GM03348 (cell line): ENCODE data around the gene LAMB1.
"Not testable (repeated sequence)": the region's sequence is repeated elsewhere in the genome, so short reads cannot be mapped to it uniquely, and the experiment has no call there.

ENCODE experiments used
- DNase-seq: peaks from one replicate; pipeline ENCODE4 v3.0.0; 2012; ENCODE audit warnings: low spot score

The LAMB1 gene

DNA sequence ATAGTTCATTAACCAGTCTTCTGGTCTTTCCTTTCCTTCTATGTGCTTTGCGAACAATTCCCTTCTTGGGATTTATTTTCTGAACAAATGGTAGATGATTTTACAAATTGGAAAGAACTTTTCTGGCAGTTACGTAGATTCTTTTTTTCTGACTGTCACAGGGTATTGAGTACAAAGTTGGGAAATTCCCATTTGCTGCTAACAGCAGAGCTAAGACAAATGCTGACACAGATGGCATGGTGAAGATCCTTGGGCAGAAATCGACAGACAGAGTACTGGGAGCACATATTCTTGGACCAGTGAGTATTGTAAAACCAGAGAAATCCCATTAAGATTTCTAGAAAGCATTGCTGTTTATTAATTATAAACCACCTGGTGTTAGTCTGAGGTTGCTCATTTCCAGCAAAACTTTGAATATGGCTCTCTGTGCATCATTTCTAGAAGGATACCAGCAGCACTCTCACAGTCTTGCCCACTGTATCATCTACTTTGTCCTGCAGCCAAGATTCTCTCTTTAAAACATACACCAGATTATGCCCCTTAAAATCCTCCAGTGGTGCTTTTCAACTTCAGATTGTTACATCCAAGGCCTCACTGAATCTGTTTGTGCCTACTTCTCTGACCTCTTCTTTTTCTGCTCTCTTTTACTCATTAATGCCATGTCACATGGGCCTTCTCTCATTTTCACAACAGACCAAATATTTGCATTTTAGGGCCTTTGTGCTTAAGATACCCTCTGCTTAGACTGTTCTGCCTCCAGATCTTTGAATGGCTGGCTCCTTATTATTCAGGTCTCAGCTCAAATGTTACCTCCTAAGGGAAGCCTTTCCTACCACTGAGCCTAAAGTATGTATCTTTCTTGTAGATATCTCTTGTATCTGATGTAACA, 85.0 kb downstream of the LAMB1 start:
- no peak for DNase-seq

DNA sequence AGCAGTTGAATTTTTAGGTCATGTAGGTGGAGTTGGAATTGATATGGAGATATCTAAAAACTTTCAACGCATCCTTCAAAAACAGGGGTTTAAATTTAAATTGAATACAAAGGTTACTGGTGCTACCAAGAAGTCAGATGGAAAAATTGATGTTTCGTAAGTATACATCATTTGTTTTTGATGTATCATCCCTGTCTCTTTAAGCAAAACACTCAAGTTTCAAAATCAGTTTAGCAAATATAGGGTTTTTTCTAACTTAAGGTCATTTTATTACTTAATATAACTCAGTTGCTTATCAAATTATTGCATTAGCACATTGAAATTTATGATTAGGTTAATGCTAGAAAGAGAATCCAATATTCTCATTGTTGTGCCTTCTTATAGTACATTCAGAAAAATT, 87.4 kb downstream of the LAMB1 start:
- no peak for DNase-seq

- DNase-seq, result no peak
These were observed 88.1 kb downstream of the LAMB1 start for GRCh38 chr7:107914831-107915230.

DNA sequence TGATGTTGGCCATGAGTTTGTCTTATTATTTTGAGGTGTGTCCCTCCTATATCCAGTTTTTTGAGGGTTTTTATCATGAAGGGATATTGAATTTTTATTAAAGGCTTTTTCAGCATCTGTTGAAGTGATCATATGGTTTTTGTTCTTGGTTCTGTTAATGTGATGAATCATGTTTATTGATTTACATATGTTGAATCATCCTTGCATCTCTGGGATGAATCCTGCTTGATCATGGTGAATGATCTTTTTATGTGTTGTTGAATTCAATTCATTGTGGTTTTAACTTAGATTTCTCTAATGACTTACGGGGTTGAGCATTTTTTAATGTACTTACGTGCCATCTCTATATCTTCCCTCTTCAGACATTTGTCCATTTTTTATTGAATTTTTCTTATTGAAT, 89.1 kb downstream of the LAMB1 start:
- DNase-seq, result no peak

DNA sequence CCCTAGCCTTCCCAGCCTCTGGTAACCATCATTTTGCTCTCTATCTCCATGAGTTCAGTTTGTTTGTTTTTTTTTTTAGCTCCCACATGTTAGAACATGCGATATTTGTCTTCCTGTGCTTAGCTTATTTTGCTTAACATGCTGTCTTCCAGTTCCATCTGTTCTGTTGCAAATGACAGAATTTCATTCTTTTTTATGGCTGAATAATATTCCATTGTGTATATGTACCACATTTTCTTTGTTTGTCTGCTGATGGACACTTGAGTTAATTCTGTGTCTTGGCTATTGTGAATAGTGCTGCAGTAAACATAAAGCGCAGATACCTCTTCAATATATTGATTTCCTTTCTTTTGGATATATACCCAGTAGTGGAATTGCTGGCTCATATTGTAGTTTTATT, 91.0 kb downstream of the LAMB1 start:
- DNase-seq, result no peak

GRCh38 chr7:107909445-107909844, 93.5 kb downstream of the LAMB1 start:
- DNase-seq, result no peak

DNA sequence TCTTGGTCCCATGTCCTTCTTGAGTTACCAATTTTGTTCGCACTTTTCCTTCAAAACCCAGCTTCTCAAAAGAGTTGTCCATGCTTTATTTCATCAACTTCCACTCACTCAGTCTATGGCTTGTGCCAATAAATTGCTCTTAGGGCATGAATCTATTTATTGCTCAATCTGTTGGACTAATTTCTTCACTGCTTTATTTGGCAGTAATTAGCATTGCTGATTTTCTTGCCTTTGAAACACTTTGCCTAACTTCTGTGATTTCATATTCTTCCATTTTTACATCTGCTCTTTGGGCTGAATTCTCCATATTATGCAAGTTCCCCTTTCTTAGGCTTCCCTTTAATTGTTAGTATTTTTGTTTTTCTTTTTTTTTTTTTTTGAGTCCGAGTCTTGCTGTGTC, 95.2 kb downstream of the LAMB1 start:
- DNase-seq, result peak; percentile 7

GRCh38 chr7:107902381-107902780, 100.6 kb downstream of the LAMB1 start:
- peak; percentile 42 for DNase-seq

GRCh38 chr7:107900496-107901015, 102.4 kb downstream of the LAMB1 start:
- no peak for DNase-seq

GRCh38 chr7:107898997-107899594, 103.9 kb downstream of the LAMB1 start:
- DNase-seq, result no peak

DNA sequence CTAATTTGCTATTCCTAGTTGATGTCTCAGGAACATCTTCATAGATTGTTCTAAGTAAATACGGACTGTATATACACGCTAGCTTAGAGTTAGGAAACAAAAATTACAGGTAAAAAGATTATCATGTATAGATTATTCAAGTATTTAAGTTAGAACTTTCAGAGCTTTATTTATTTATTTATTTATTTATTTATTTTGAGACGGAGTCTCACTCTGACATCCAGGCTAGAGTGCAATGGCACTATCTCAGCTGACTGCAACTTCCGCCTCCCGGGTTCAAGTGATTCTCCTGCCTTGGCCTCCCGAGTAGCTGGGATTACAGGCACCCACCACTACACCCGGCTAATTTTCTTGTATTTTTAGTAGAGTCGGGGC, 110.6 kb downstream of the LAMB1 start:
- not testable (repeated sequence) for DNase-seq

DNA sequence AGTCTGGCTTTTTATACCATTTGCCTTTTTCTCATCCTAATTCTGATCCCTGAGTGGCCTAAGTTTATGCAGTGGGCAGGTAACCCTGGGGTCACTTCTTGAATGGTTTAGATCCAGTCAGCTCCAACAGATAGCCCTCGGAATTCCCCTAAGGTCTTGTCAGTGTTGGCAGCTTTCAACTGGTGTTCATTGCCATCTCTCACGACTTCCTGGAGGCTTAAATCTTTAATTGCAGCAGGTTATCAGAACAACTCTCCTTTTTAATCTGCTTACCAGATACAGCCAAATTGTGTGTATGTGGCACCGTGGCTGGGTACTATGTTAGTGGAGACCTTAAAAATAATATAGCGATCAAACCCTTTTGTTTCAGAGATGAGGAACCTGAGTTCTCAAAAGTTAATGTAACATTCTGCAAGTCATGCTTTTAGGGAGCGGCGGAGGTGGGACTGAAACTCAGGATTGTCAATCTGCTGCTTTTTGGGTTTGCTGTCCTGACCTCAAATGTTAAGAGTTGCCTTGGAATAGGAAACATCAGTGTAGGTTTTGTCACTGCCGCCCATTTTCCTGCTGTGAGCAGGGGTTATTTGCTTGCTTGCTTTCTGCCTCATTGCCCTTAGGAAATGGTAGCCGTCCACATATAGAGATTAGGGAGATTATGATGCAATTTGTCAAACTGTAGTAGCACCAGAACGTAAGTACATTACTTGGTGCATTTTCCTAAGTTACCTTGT, 111.2 kb downstream of the LAMB1 start:
- no peak for DNase-seq

DNA sequence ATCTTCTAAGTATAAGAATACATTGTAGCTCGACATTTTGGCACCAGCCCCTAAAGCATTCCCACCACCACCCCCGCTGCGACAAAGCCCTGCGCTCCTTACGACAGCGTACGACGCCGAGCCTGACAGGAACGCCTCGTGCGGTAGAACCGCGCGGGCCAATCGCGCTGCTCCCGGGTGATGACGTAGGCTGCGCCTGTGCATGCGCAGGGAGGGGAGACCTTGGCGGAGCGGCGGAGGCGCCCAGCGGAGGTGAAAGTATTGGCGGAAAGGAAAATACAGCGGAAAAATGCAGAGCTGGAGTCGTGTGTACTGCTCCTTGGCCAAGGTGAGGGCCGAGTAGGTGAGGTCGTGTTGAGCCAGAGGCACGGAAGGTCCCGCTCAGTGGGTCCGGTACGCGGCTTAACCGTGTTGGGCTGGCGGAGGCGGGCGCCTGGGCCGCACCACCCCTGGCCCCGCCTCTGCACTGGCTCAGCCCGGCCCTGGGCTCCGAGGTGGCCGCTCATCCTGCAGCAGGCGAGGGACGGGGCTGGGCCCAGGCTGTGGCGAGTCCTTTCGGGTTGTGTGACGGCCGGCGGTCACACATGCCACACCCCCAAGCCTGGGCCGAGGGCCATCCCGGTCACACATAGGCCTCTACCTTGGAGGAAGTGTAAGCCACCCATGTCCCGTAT, 111.9 kb downstream of the LAMB1 start, which contains the start of gene DLD:
DLD (plus strand) TSS at position 222 of the 674 bp plus-strand sequence; CDS start at position 290, 68 bp downstream.
- DNase-seq, result peak; percentile 97

DNA sequence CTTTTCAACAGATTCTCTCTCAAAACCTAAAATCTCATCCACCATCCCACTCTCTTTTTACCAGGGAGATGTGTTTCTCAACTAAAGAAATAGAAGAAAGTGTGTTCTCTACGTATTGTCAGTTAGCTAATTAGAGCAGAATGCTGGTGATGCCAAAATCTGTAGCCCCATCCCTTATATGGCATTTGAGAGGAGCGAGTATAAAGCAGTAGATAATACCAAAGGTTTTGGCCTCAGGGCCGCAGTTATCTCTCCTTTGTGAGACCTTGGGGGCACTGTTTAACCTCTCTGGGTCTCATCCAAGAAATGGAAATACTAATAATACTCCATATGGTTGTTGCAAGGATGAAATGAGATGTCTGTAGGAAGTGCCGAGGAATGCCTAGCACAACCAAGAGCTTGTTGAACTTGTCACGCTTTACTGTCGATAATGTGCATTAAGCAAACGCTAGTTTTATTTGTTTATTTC, 112.4 kb downstream of the LAMB1 start:
- peak; percentile 27 for DNase-seq

DNA sequence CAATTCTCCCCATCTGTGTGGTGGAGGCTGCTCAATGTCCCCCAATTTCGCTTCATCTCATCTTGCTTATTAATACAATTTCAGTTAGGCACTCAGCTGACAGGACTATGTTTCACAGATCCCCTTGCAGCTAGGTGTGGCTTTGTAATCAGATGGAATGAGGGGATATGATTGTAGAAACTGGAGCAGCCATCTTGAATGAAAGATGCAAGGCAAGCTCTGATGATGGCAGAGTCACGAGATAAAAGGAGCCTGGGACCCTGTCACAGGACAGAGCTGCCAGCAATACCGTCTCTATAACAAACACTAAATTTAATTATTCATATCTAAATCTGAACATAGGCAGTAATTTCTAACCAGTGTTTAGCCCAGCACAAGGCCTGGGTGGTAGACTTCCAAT, 113.0 kb downstream of the LAMB1 start:
- DNase-seq, result no peak

DNA sequence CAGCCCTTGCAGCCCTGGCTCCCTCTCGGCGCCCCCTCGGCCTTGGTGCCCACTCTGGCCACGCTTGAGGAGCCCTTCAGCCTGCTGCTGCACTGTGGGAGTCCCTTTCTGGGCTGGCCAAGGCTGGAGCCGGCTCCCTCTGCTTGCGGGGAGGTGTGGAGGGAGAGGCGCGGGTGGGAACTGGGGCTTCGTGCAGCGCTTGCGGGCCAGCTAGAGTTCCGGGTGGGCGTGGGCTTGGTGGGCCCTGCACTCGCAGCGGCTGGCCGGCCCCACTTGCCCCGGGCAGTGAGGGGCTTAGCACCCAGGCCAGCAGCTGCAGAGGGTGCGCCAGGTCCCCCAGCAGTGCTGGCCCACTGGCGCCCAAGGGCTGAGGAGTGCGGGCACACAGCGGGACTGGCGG, 115.1 kb downstream of the LAMB1 start:
- not testable (repeated sequence) for DNase-seq

GRCh38 chr7:107884066-107884818, 118.7 kb downstream of the LAMB1 start:
- no peak for DNase-seq

- no peak for DNase-seq
These were observed 120.2 kb downstream of the LAMB1 start for GRCh38 chr7:107882766-107883165.

DNA sequence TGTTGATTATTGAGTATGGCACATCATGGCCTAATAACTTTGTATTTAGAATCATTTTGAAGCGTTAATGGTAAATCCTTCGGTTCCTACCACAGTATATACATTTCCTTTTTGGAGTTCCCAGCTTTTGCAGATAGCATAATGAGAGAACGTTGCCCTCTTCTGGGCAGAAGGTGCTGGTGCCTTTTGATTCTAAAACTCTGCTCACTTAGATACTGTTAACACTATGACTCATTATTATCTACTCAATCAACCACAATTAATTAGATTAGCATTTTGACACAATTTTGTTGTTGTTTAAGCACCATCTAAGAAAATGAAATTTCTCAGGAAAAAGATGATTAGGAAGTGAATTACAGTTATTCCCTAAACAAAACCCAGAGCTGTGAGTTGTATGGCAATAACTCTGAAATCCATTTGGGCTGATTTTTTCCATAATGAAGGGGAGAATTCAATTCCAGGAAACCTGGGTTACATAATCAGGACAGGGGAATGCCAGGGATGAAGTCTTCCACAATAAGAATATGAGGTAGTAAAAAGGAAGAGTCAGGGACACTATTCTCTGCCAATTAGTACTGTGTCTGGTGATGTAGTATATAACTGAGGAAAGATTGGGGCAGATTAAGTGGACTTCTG, 123.4 kb downstream of the LAMB1 start:
- DNase-seq, result peak; percentile 68

GRCh38 chr7:107878636-107879035, 124.3 kb downstream of the LAMB1 start:
- no peak for DNase-seq
